Liver (tissue), 9 donors: ENCODE measurements around the gene MYO18B. TPM values are rescaled to one million over a fixed set of nuclear protein-coding genes. Genes with fewer than 3 reads are reported as not detected.

Source experiments
- DNase-seq: peaks from one replicate; pipeline ENCODE4 v3.0.0-alpha.2; 2017; ENCODE audit warnings: low spot score
- H3K27ac ChIP-seq, 2 donors: one replicate each; pipeline ENCODE4 v1.7.0; 2013; ENCODE audit warnings: inconsistent platforms in 2 of 2, low read length in 2 of 2, control low read depth in 1 of 2, low read depth in 1 of 2, mild to moderate bottlenecking in 1 of 2
- H3K27me3 ChIP-seq, 4 donors: one replicate each; pipeline versions ENCODE4 v1.6.1 to v1.7.0; 2013; ENCODE audit warnings: low read length in 3 of 4, inconsistent platforms in 1 of 4, mild to moderate bottlenecking in 1 of 4, moderate library complexity in 1 of 4; ENCODE audit not compliant: control insufficient read depth in 4 of 4, insufficient read depth in 4 of 4
- H3K36me3 ChIP-seq, 4 donors: one replicate each; pipeline versions ENCODE4 v1.6.1 to v1.7.0; 2013; ENCODE audit warnings: low read length in 3 of 4, mild to moderate bottlenecking in 3 of 4, low read depth in 1 of 4, moderate library complexity in 1 of 4; ENCODE audit not compliant: control insufficient read depth in 4 of 4, insufficient read depth in 3 of 4
- H3K4me1 ChIP-seq, 4 donors: one replicate each; pipeline versions ENCODE4 v1.6.1 to v1.7.0; 2013; ENCODE audit warnings: low read length in 3 of 4, mild to moderate bottlenecking in 3 of 4, moderate library complexity in 1 of 4; ENCODE audit not compliant: control insufficient read depth in 4 of 4, insufficient read depth in 4 of 4
- H3K4me3 ChIP-seq, 3 donors: one replicate each; pipeline versions ENCODE4 v1.6.1 to v1.7.0; 2013; ENCODE audit warnings: low read length in 3 of 3, control low read depth in 1 of 3, low read depth in 1 of 3, mild to moderate bottlenecking in 1 of 3
- H3K9ac ChIP-seq, 2 donors: one replicate each; pipeline ENCODE4 v1.7.0; 2013; ENCODE audit warnings: low read length in 2 of 2, mild to moderate bottlenecking in 2 of 2, moderate library complexity in 2 of 2, control low read depth in 1 of 2, low read depth in 1 of 2
- H3K9me3 ChIP-seq, 4 donors: one replicate each; pipeline versions ENCODE4 v1.6.1 to v1.7.0; 2013; ENCODE audit warnings: low read length in 3 of 4; ENCODE audit not compliant: control insufficient read depth in 4 of 4
- EGR1 ChIP-seq, 2 donors: IDR thresholded peaks; 2 replicates each; pipeline ENCODE4 v1.6.1; 2016 to 2018; ENCODE audit warnings: antibody characterized with exemption in 2 of 2, low read depth in 2 of 2
- FOXA1 ChIP-seq: IDR thresholded peaks from 2 replicates; pipeline ENCODE4 v1.6.1; 2016; ENCODE audit warnings: antibody characterized with exemption
- FOXA2 ChIP-seq: IDR thresholded peaks from 2 replicates; pipeline ENCODE4 v1.6.1; 2016; ENCODE audit warnings: antibody characterized with exemption
- GABPA ChIP-seq, 2 donors: IDR thresholded peaks in 1 of 2; conservative IDR thresholded peaks in 1 of 2; 2 replicates each; pipeline ENCODE4 v1.6.1; 2016; ENCODE audit warnings: antibody characterized with exemption in 2 of 2, mild to moderate bottlenecking in 1 of 2, moderate library complexity in 1 of 2
- HNF4G ChIP-seq: IDR thresholded peaks from 2 replicates; pipeline ENCODE4 v1.6.1; 2016; ENCODE audit warnings: antibody characterized with exemption
- MAX ChIP-seq: IDR thresholded peaks from 2 replicates; pipeline ENCODE4 v1.6.1; 2016; ENCODE audit warnings: antibody characterized with exemption
- NR2F2 ChIP-seq: IDR thresholded peaks from 2 replicates; pipeline ENCODE4 v1.6.1; 2016; ENCODE audit warnings: antibody characterized with exemption
- RAD21 ChIP-seq, 2 donors: IDR thresholded peaks; 2 replicates each; pipeline ENCODE4 v1.6.1; 2016; ENCODE audit warnings: antibody characterized with exemption in 2 of 2, mild to moderate bottlenecking in 2 of 2
- SP1 ChIP-seq: IDR thresholded peaks from 2 replicates; pipeline ENCODE4 v1.6.1; 2018; ENCODE audit warnings: antibody characterized with exemption, mild to moderate bottlenecking
- YY1 ChIP-seq: IDR thresholded peaks from 2 replicates; pipeline ENCODE4 v1.6.1; 2016; ENCODE audit warnings: antibody characterized with exemption, mild to moderate bottlenecking
- WGBS: extraction: QIAGEN DNeasy Blood & Tissue Kit; methylation state at CpG from one replicate; pipeline ENCODE4 v1.1.7; 2013; 5-methylcytosine and 5-hydroxymethylcytosine counted together
- polyA plus RNA-seq, 2 donors: library from polyadenylated mRNA; stranded (reverse) in 1 of 2; unstranded in 1 of 2; fragments of 200-250 nt in 1 of 2; fragments of >200 nt in 1 of 2; fragmentation: Nextera tagmentation in 1 of 2; extraction: Ambion mirVana in 1 of 2; gene quantifications; one replicate each; pipeline versions ENCODE4 v1.2.1 to v1.2.3, GENCODE V29; 2013 to 2015
- total RNA-seq, 2 donors: library from RNA; depleted of rRNA; stranded (reverse); fragments of >200 nt; gene quantifications; one replicate each; pipeline ENCODE4 v1.2.3, GENCODE V29; 2014
- TF ChIP-seq, protein P1 (sequence below): IDR thresholded peaks from 2 replicates; pipeline ENCODE4 v1.6.1; 2016; ENCODE audit warnings: antibody characterized with exemption, mild to moderate bottlenecking
- TF ChIP-seq, protein P2 (sequence below): fragments of 150-350 bp; IDR thresholded peaks from 2 replicates; pipeline ENCODE4 v1.5.1; 2017; ENCODE audit warnings: improper control_type of control experiment, low read depth, low read length; ENCODE audit not compliant: missing input control
- TF ChIP-seq, protein P3 (sequence below): IDR thresholded peaks from 2 replicates; pipeline ENCODE4 v1.6.1; 2016; ENCODE audit warnings: antibody characterized with exemption
- donor health status: healthy.
- donor health status: healthy.
- donor health status: healthy.
- donor health status: healthy.
- donor health status: healthy.

MYO18B gene
- total and polyA plus RNA-seq, 4 donors = under 0.01 to 4.2 (median 0.02) TPM; not detected in 1

GRCh38 chr22:25908755-25909154 is 166.8 kb downstream of the MYO18B start (continued):
- no peak for TF ChIP-seq HNF4G

DNA sequence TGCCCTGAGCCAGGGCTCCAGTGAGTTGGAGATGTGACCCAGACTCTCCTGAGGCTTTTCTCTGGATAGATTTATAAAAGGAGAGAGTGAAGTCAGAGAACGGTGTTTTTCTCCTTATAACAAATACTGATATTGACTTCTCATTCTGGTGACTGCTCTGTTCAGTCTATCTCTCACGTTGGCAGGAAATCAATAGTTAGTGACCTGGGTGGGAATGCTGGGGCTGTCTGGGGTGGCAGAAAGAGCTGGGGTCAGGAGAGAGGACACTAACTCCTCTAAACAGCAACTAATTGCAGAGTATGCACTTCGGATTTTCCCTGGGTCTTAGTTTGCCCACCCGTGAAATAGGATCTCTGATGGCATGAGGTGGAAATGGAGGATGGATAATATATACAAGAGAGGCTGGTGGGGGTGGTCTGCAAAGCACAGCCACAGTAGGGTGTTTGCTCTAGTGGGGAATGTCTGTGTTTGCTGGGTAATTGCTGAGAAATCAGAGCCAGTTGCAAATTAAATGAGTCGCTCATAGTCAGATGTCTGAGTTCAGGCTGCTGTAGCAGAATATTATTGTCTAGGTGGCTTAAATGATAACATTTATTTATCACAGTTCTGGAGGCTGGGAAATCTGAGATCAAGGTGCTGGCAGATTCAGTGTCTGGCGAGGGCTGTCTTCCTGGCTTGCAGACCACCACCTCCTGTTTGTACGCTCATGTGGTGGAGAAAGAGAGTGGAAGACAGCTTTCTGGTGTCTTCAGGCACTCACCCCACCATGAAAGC is 167.8 kb downstream of the MYO18B start:
- H3K27ac ChIP-seq = no peak overlapping the region
- no peak for DNase-seq
- WGBS = 40% methylated on average over 7 of the region's 7 CpGs
- TF ChIP-seq FOXA1 (no peak), GABPA (IDR thresholded peaks at IDR 0.05 in 1 of 2, conservative IDR thresholded peaks at IDR 0.05 in 1 of 2) (no peak), EGR1 (IDR thresholded peaks at IDR 0.05; ENCODE audit: low read depth in 2 of 2) (no peak), YY1 (no peak), RAD21 (IDR thresholded peaks at IDR 0.05) (no peak)
- TF ChIP-seq, protein P1, sequence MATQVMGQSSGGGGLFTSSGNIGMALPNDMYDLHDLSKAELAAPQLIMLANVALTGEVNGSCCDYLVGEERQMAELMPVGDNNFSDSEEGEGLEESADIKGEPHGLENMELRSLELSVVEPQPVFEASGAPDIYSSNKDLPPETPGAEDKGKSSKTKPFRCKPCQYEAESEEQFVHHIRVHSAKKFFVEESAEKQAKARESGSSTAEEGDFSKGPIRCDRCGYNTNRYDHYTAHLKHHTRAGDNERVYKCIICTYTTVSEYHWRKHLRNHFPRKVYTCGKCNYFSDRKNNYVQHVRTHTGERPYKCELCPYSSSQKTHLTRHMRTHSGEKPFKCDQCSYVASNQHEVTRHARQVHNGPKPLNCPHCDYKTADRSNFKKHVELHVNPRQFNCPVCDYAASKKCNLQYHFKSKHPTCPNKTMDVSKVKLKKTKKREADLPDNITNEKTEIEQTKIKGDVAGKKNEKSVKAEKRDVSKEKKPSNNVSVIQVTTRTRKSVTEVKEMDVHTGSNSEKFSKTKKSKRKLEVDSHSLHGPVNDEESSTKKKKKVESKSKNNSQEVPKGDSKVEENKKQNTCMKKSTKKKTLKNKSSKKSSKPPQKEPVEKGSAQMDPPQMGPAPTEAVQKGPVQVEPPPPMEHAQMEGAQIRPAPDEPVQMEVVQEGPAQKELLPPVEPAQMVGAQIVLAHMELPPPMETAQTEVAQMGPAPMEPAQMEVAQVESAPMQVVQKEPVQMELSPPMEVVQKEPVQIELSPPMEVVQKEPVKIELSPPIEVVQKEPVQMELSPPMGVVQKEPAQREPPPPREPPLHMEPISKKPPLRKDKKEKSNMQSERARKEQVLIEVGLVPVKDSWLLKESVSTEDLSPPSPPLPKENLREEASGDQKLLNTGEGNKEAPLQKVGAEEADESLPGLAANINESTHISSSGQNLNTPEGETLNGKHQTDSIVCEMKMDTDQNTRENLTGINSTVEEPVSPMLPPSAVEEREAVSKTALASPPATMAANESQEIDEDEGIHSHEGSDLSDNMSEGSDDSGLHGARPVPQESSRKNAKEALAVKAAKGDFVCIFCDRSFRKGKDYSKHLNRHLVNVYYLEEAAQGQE = no peak
- TF ChIP-seq, protein P2, sequence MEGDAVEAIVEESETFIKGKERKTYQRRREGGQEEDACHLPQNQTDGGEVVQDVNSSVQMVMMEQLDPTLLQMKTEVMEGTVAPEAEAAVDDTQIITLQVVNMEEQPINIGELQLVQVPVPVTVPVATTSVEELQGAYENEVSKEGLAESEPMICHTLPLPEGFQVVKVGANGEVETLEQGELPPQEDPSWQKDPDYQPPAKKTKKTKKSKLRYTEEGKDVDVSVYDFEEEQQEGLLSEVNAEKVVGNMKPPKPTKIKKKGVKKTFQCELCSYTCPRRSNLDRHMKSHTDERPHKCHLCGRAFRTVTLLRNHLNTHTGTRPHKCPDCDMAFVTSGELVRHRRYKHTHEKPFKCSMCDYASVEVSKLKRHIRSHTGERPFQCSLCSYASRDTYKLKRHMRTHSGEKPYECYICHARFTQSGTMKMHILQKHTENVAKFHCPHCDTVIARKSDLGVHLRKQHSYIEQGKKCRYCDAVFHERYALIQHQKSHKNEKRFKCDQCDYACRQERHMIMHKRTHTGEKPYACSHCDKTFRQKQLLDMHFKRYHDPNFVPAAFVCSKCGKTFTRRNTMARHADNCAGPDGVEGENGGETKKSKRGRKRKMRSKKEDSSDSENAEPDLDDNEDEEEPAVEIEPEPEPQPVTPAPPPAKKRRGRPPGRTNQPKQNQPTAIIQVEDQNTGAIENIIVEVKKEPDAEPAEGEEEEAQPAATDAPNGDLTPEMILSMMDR = no peak
- TF ChIP-seq, protein P3, sequence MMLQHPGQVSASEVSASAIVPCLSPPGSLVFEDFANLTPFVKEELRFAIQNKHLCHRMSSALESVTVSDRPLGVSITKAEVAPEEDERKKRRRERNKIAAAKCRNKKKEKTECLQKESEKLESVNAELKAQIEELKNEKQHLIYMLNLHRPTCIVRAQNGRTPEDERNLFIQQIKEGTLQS = no peak
- H3K9ac ChIP-seq = no peak overlapping the region
- no peaks in the 10 kb centered on the region for H3K9me3 ChIP-seq
- H3K27me3 ChIP-seq = no peaks in the 10 kb centered on the region
- no peak overlapping the region for H3K4me3 ChIP-seq
- H3K4me1 ChIP-seq = no peaks in the 10 kb centered on the region
- no peaks in the 10 kb centered on the region for H3K36me3 ChIP-seq

GRCh38 chr22:25911243-25911972 is 169.4 kb downstream of the MYO18B start:
- Histone ChIP-seq H3K4me1 (no peaks in the 10 kb centered on the region), H3K27ac (no peak overlapping the region), H3K9ac (no peak overlapping the region), H3K36me3 (no peaks in the 10 kb centered on the region), H3K9me3 (no peaks in the 10 kb centered on the region), H3K4me3 (no peak overlapping the region), H3K27me3 (peaks cover 0 to 4% (median 0%) of the 10 kb centered on the region in 4 donors)
- WGBS = 71% methylated on average over 7 of the region's 7 CpGs
- no peak for DNase-seq
- TF ChIP-seq, protein P3 = no peak
- TF ChIP-seq, protein P2 = no peak
- TF ChIP-seq FOXA2 = no peak
- no peak for TF ChIP-seq MAX
- TF ChIP-seq NR2F2 = no peak
- TF ChIP-seq RAD21 (IDR thresholded peaks at IDR 0.05) = no peak
- TF ChIP-seq FOXA1 = no peak
- TF ChIP-seq, protein P1 = no peak
- TF ChIP-seq SP1 = no peak
- TF ChIP-seq GABPA (IDR thresholded peaks at IDR 0.05 in 1 of 2, conservative IDR thresholded peaks at IDR 0.05 in 1 of 2) = no peak
